PC-3 (cell line): ENCODE results near the gene CADM4.

ENCODE experiments used
- CTCF ChIP-seq: fragments of 300-600 bp; sonication (generic); conservative IDR thresholded peaks from 2 replicates; pipeline ENCODE4 v1.5.1; 2017; ENCODE audit warnings: antibody characterized with exemption, low read depth, mild to moderate bottlenecking, low read length
- EZH2phosphoT487 ChIP-seq: fragments of 300-600 bp; sonication (generic); IDR thresholded peaks from 2 replicates; pipeline ENCODE4 v1.6.1; 2018; ENCODE audit warnings: mild to moderate bottlenecking, antibody characterized with exemption, low read length, borderline replicate concordance

- TF ChIP-seq CTCF = no peak
- no peak for TF ChIP-seq EZH2phosphoT487
These were observed 24.4 kb upstream of the CADM4 start for GRCh38 chr19:43664018-43664417.
